Neural progenitor cell (in vitro differentiated cells): ENCODE results near the gene RAB40B.

Source experiments
- CTCF ChIP-seq: fragments of 200-600 bp; sonication (generic); IDR thresholded peaks from 2 replicates; pipeline ENCODE4 v1.5.1; 2017; ENCODE audit warnings: antibody characterized with exemption, mild to moderate bottlenecking
- EZH2phosphoT487 ChIP-seq: fragments of 200-600 bp; sonication (generic); IDR thresholded peaks from 2 replicates; pipeline ENCODE4 v1.6.1; 2017; ENCODE audit warnings: antibody characterized with exemption

GRCh38 chr17:82627405-82627804 lies 71.1 kb downstream of the RAB40B start:
- no peak for TF ChIP-seq CTCF
- TF ChIP-seq EZH2phosphoT487: no peak
